T-helper 17 cell (primary cell): Measurements from ENCODE around the gene LRCH1. TPM values are rescaled to one million over a fixed set of nuclear protein-coding genes. Genes with fewer than 3 reads are reported as not detected.

Experiments used
- ATAC-seq: fragments of 150-1000 bp; cut with Tn5 transposase; 2 replicates; pipeline ENCODE4 v1.10.0; 2021; ENCODE audit warnings: mild to moderate bottlenecking, moderate library complexity
- DNase-seq, 3 donors: peaks; one replicate each; pipeline versions ENCODE4 v3.0.0 to v3.0.0-alpha.2; 2020 to 2021
- H3K9me3 ChIP-seq: one replicate; pipeline ENCODE4 v1.7.0; 2013; ENCODE audit warnings: low read length, mild to moderate bottlenecking; ENCODE audit not compliant: control insufficient read depth, poor library complexity, severe bottlenecking
- H3K27ac Mint-ChIP-seq: one replicate; pipeline ENCODE4 v1.8.0; 2022; ENCODE audit warnings: mild to moderate bottlenecking, moderate library complexity, mixed read lengths
- H3K27me3 Mint-ChIP-seq: one replicate; pipeline ENCODE4 v1.8.0; 2022; ENCODE audit warnings: mixed read lengths
- H3K36me3 Mint-ChIP-seq: one replicate; pipeline ENCODE4 v1.8.0; 2022; ENCODE audit warnings: low read depth, mixed read lengths
- H3K4me1 Mint-ChIP-seq: one replicate; pipeline ENCODE4 v1.8.0; 2022; ENCODE audit warnings: mild to moderate bottlenecking, mixed read lengths
- H3K4me3 Mint-ChIP-seq: one replicate; pipeline ENCODE4 v1.8.0; 2022; ENCODE audit warnings: mild to moderate bottlenecking, moderate library complexity, mixed read lengths
- total RNA-seq, 4 donors: library from RNA in 2 of 4; stranded (reverse) in 2 of 4; gene quantifications; one replicate each; pipeline ENCODE4 v1.2.3 and lab custom pipeline; 2022 to 2026

LRCH1 gene
- total RNA-seq, 2 donors from 2014 or later = 18.5 to 19.0 TPM

- Mint-ChIP-seq H3K4me3 (no peak overlapping the region), H3K27ac (no peak overlapping the region), H3K36me3 (peaks cover 2% of the 10 kb centered on the region), H3K27me3 (no peaks in the 10 kb centered on the region), H3K4me1 (peaks cover 37% of the 10 kb centered on the region)
- DNase-seq (no peak), ATAC-seq (no peak)
- no peaks in the 10 kb centered on the region for H3K9me3 ChIP-seq
Observed at GRCh38 chr13:46572752-46573431, 19.9 kb downstream of the LRCH1 start.

- Mint-ChIP-seq H3K4me1 (peaks cover 45% of the 10 kb centered on the region), H3K36me3 (peaks cover 2% of the 10 kb centered on the region), H3K27ac (peak overlapping the region; percentile 19), H3K4me3 (no peak overlapping the region), H3K27me3 (no peaks in the 10 kb centered on the region)
- DNase-seq (no peak), ATAC-seq (no peak)
- no peaks in the 10 kb centered on the region for H3K9me3 ChIP-seq
Observed at GRCh38 chr13:46575301-46575771, 22.4 kb downstream of the LRCH1 start.

GRCh38 chr13:46575818-46576221 lies 22.9 kb downstream of the LRCH1 start:
- H3K27me3 Mint-ChIP-seq = no peaks in the 10 kb centered on the region
- no peaks in the 10 kb centered on the region for H3K9me3 ChIP-seq
- peak overlapping the region; percentile 19 for H3K27ac Mint-ChIP-seq
- no peak overlapping the region for H3K4me3 Mint-ChIP-seq
- H3K4me1 Mint-ChIP-seq = peaks cover 43% of the 10 kb centered on the region
- ATAC-seq = no peak
- peaks cover 2% of the 10 kb centered on the region for H3K36me3 Mint-ChIP-seq
- no peak for DNase-seq

- H3K4me1 Mint-ChIP-seq = peaks cover 45% of the 10 kb centered on the region
- H3K4me3 Mint-ChIP-seq = no peak overlapping the region
- ATAC-seq (no peak), DNase-seq (no peak)
- H3K27ac Mint-ChIP-seq = no peak overlapping the region
- no peaks in the 10 kb centered on the region for H3K27me3 Mint-ChIP-seq
- H3K36me3 Mint-ChIP-seq = peaks cover 2% of the 10 kb centered on the region
- no peaks in the 10 kb centered on the region for H3K9me3 ChIP-seq
Observed at GRCh38 chr13:46576762-46577161, 23.8 kb downstream of the LRCH1 start.

- Mint-ChIP-seq H3K27ac (peak overlapping the region; percentile 54), H3K4me3 (peak overlapping the region; percentile 58), H3K36me3 (peaks cover 2% of the 10 kb centered on the region), H3K4me1 (peaks cover 45% of the 10 kb centered on the region), H3K27me3 (no peaks in the 10 kb centered on the region)
- H3K9me3 ChIP-seq = no peaks in the 10 kb centered on the region
- ATAC-seq (peak; percentile 37), DNase-seq (no peak)
Observed at GRCh38 chr13:46577696-46578589, 25.0 kb downstream of the LRCH1 start.

GRCh38 chr13:46578590-46578975 lies 25.6 kb downstream of the LRCH1 start:
- H3K4me3 Mint-ChIP-seq = no peak overlapping the region

GRCh38 chr13:46580362-46580839 lies 27.4 kb downstream of the LRCH1 start:
- ATAC-seq (no peak), DNase-seq (no peak)
- no peak overlapping the region for H3K4me3 Mint-ChIP-seq
- H3K9me3 ChIP-seq = no peaks in the 10 kb centered on the region
- H3K36me3 Mint-ChIP-seq = peaks cover 2% of the 10 kb centered on the region
- no peaks in the 10 kb centered on the region for H3K27me3 Mint-ChIP-seq
- H3K27ac Mint-ChIP-seq = peak overlapping the region; percentile 45
- H3K4me1 Mint-ChIP-seq = peaks cover 42% of the 10 kb centered on the region

More at GRCh38 chr13:46578590-46578975, 25.6 kb downstream of the LRCH1 start:
- Mint-ChIP-seq H3K36me3 (peaks cover 2% of the 10 kb centered on the region), H3K27me3 (no peaks in the 10 kb centered on the region), H3K4me1 (peaks cover 42% of the 10 kb centered on the region), H3K27ac (peak overlapping the region; percentile 54)
- no peaks in the 10 kb centered on the region for H3K9me3 ChIP-seq
- DNase-seq (no peak), ATAC-seq (peak; percentile 18)

- Mint-ChIP-seq H3K4me3 (no peak overlapping the region), H3K27me3 (no peaks in the 10 kb centered on the region), H3K36me3 (no peaks in the 10 kb centered on the region), H3K4me1 (peaks cover 40% of the 10 kb centered on the region), H3K27ac (no peak overlapping the region)
- ATAC-seq (no peak), DNase-seq (no peak)
- H3K9me3 ChIP-seq = no peaks in the 10 kb centered on the region
Observed at GRCh38 chr13:46582190-46582589, 29.2 kb downstream of the LRCH1 start.

GRCh38 chr13:46586751-46587514 lies 34.0 kb downstream of the LRCH1 start:
- ATAC-seq = no peak
- Mint-ChIP-seq H3K4me1 (peaks cover 30% of the 10 kb centered on the region), H3K27me3 (no peaks in the 10 kb centered on the region), H3K36me3 (no peaks in the 10 kb centered on the region), H3K4me3 (no peak overlapping the region), H3K27ac (no peak overlapping the region)
- no peaks in the 10 kb centered on the region for H3K9me3 ChIP-seq
- no peak for DNase-seq

GRCh38 chr13:46587807-46588418 lies 34.9 kb downstream of the LRCH1 start:
- no peak overlapping the region for H3K4me3 Mint-ChIP-seq
- H3K36me3 Mint-ChIP-seq = no peaks in the 10 kb centered on the region
- no peak for DNase-seq
- H3K27me3 Mint-ChIP-seq = no peaks in the 10 kb centered on the region
- H3K9me3 ChIP-seq = no peaks in the 10 kb centered on the region
- peaks cover 37% of the 10 kb centered on the region for H3K4me1 Mint-ChIP-seq
- no peak overlapping the region for H3K27ac Mint-ChIP-seq
- peak; percentile 21 for ATAC-seq

GRCh38 chr13:46592385-46592784 lies 39.4 kb downstream of the LRCH1 start:
- peaks cover 35% of the 10 kb centered on the region for H3K4me1 Mint-ChIP-seq
- no peaks in the 10 kb centered on the region for H3K9me3 ChIP-seq
- H3K27me3 Mint-ChIP-seq = no peaks in the 10 kb centered on the region
- no peak for ATAC-seq
- no peak overlapping the region for H3K27ac Mint-ChIP-seq
- DNase-seq = no peak
- no peak overlapping the region for H3K4me3 Mint-ChIP-seq
- no peaks in the 10 kb centered on the region for H3K36me3 Mint-ChIP-seq

- H3K4me3 Mint-ChIP-seq = peak overlapping the region; percentile 68
Observed at GRCh38 chr13:46593398-46593797, 40.4 kb downstream of the LRCH1 start.

More at GRCh38 chr13:46593398-46593797, 40.4 kb downstream of the LRCH1 start:
- no peaks in the 10 kb centered on the region for H3K9me3 ChIP-seq
- H3K36me3 Mint-ChIP-seq = no peaks in the 10 kb centered on the region
- H3K27me3 Mint-ChIP-seq = no peaks in the 10 kb centered on the region
- H3K27ac Mint-ChIP-seq = peak overlapping the region; percentile 61
- DNase-seq (peak in 2 of 3 donors; percentile 14 to 18), ATAC-seq (peak; percentile 95)
- peaks cover 37% of the 10 kb centered on the region for H3K4me1 Mint-ChIP-seq
